Ishikawa (cell line): ENCODE data around the gene PLEKHH2.

Source experiments
- CEBPB ChIP-seq: IDR thresholded peaks from 2 replicates; pipeline ENCODE4 v1.6.1; 2012
- CREB1 ChIP-seq: IDR thresholded peaks from 2 replicates; pipeline ENCODE4 v1.6.1; 2012; ENCODE audit warnings: low read depth
- EGR1 ChIP-seq: IDR thresholded peaks from 2 replicates; pipeline ENCODE4 v1.6.1; 2012
- EP300 ChIP-seq: IDR thresholded peaks from 2 replicates; pipeline ENCODE4 v1.6.1; 2012; ENCODE audit warnings: borderline replicate concordance
- FOXM1 ChIP-seq: IDR thresholded peaks from 2 replicates; pipeline ENCODE4 v1.6.1; 2012; ENCODE audit warnings: low read depth, borderline replicate concordance
- MAX ChIP-seq: IDR thresholded peaks from 2 replicates; pipeline ENCODE4 v1.6.1; 2012
- NFIC ChIP-seq: IDR thresholded peaks from 2 replicates; pipeline ENCODE4 v1.6.1; 2012
- RAD21 ChIP-seq: IDR thresholded peaks from 2 replicates; pipeline ENCODE4 v1.6.1; 2012; ENCODE audit warnings: low read depth
- REST ChIP-seq: IDR thresholded peaks from 2 replicates; pipeline ENCODE4 v1.6.1; 2012; ENCODE audit warnings: low read depth, mild to moderate bottlenecking
- TAF1 ChIP-seq: IDR thresholded peaks from 2 replicates; pipeline ENCODE4 v1.6.1; 2012; ENCODE audit warnings: low read depth, mild to moderate bottlenecking
- TCF12 ChIP-seq: IDR thresholded peaks from 2 replicates; pipeline ENCODE4 v1.6.1; 2012; ENCODE audit warnings: low read depth
- TEAD4 ChIP-seq: IDR thresholded peaks from 2 replicates; pipeline ENCODE4 v1.6.1; 2012
- USF1 ChIP-seq: IDR thresholded peaks from 2 replicates; pipeline ENCODE4 v1.6.1; 2012
- YY1 ChIP-seq: IDR thresholded peaks from 2 replicates; pipeline ENCODE4 v1.6.1; 2012; ENCODE audit warnings: low read depth
- ZBTB7A ChIP-seq: IDR thresholded peaks from 2 replicates; pipeline ENCODE4 v1.6.1; 2012; ENCODE audit warnings: low read depth

The PLEKHH2 gene

GRCh38 chr2:43643680-43644079, 6.6 kb downstream of the PLEKHH2 start:
- no peak for TF ChIP-seq EP300
- no peak for TF ChIP-seq TAF1
- no peak for TF ChIP-seq EGR1
- TF ChIP-seq FOXM1: no peak
- no peak for TF ChIP-seq TCF12
- no peak for TF ChIP-seq YY1
- TF ChIP-seq MAX: no peak
- no peak for TF ChIP-seq ZBTB7A
- TF ChIP-seq TEAD4: no peak
- no peak for TF ChIP-seq USF1
- no peak for TF ChIP-seq CREB1
- TF ChIP-seq RAD21: no peak
- no peak for TF ChIP-seq REST

- no peak for TF ChIP-seq TEAD4
- no peak for TF ChIP-seq ZBTB7A
- TF ChIP-seq CREB1: no peak
- TF ChIP-seq TCF12: no peak
- no peak for TF ChIP-seq RAD21
- no peak for TF ChIP-seq TAF1
- TF ChIP-seq NFIC: no peak
- TF ChIP-seq YY1: no peak
- no peak for TF ChIP-seq USF1
- no peak for TF ChIP-seq CEBPB
- no peak for TF ChIP-seq REST
Observed at GRCh38 chr2:43648994-43649701, 12.1 kb downstream of the PLEKHH2 start.

- TF ChIP-seq EP300 (no peak), USF1 (no peak), TEAD4 (no peak), RAD21 (no peak), CREB1 (no peak), MAX (no peak), TCF12 (no peak), NFIC (no peak), CEBPB (no peak), ZBTB7A (no peak)
Observed at GRCh38 chr2:43653506-43653905, 16.4 kb downstream of the PLEKHH2 start.

GRCh38 chr2:43657241-43657640, 20.2 kb downstream of the PLEKHH2 start:
- TF ChIP-seq USF1: no peak
- TF ChIP-seq ZBTB7A: no peak
- no peak for TF ChIP-seq CEBPB
- peak; percentile 65 for TF ChIP-seq REST
- no peak for TF ChIP-seq EP300
- no peak for TF ChIP-seq NFIC
- no peak for TF ChIP-seq TCF12
- no peak for TF ChIP-seq CREB1
